Mammary epithelial cell (primary cell): ENCODE data around the gene ZBTB20.

Experiments used
- EZH2 ChIP-seq: IDR thresholded peaks from 2 replicates; pipeline ENCODE4 v1.6.1; 2012; ENCODE audit warnings: low read length, inconsistent platforms, borderline replicate concordance
- TF ChIP-seq, protein P1 (sequence below), 2 donors: IDR thresholded peaks in 1 of 2; conservative IDR thresholded peaks in 1 of 2; 2 replicates each; pipeline ENCODE4 v1.5.1; 2011 to 2012; ENCODE audit warnings: inconsistent platforms in 2 of 2, low read length in 2 of 2, mild to moderate bottlenecking in 2 of 2, control low read depth in 1 of 2, low read depth in 1 of 2; ENCODE audit not compliant: insufficient read depth in 1 of 2; ENCODE audit errors: extremely low read depth in 1 of 2

DNA sequence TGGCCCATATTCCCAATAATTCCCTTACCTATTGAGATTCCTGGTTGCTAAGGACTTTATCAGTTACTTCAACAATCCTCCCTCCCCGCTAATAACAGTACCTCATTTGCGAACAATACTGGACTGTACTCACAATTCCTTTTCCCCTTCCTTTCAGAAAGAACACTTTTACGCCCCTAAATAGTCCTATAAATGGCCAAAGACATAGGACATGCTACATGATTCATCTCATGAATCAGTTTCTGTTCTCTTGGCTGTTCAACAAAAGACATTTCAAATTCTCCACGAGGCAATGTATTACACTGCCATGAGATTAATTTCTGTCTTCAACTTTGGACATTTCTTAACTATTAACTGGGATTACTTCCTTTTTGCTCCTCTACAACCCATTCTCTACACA, 588.8 kb downstream of the ZBTB20 start:
- TF ChIP-seq, protein P1, sequence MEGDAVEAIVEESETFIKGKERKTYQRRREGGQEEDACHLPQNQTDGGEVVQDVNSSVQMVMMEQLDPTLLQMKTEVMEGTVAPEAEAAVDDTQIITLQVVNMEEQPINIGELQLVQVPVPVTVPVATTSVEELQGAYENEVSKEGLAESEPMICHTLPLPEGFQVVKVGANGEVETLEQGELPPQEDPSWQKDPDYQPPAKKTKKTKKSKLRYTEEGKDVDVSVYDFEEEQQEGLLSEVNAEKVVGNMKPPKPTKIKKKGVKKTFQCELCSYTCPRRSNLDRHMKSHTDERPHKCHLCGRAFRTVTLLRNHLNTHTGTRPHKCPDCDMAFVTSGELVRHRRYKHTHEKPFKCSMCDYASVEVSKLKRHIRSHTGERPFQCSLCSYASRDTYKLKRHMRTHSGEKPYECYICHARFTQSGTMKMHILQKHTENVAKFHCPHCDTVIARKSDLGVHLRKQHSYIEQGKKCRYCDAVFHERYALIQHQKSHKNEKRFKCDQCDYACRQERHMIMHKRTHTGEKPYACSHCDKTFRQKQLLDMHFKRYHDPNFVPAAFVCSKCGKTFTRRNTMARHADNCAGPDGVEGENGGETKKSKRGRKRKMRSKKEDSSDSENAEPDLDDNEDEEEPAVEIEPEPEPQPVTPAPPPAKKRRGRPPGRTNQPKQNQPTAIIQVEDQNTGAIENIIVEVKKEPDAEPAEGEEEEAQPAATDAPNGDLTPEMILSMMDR (conservative IDR thresholded peaks at IDR 0.05 in 1 of 2, IDR thresholded peaks at IDR 0.05 in 1 of 2; ENCODE audit: extremely low read depth in 1 of 2, insufficient read depth in 1 of 2, low read depth in 1 of 2, low read length in 2 of 2): no peak
- TF ChIP-seq EZH2: no peak
